Esophagus muscularis mucosa (tissue), 4 donors: ENCODE results near the gene PPIL1. TPM values are rescaled to one million over a fixed set of nuclear protein-coding genes. Genes with fewer than 3 reads are reported as not detected.

Source experiments
- DNase-seq: peaks from one replicate; pipeline ENCODE4 v3.0.0-alpha.2; 2017; ENCODE audit errors: extremely low spot score
- H3K27ac ChIP-seq, 4 donors: fragments of 200-600 bp; sonication (generic); replicated peaks in 1 of 4; 1 replicate in 3 of 4; 2 replicates in 1 of 4; pipeline ENCODE4 v1.5.1; 2016 to 2019; ENCODE audit warnings: mild to moderate bottlenecking in 1 of 4
- H3K27me3 ChIP-seq, 4 donors: fragments of 200-600 bp; sonication (generic); one replicate each; pipeline versions ENCODE4 v1.5.1 to v1.6.0; 2016 to 2019
- H3K36me3 ChIP-seq, 4 donors: fragments of 200-600 bp; sonication (generic); one replicate each; pipeline ENCODE4 v1.5.1; 2016 to 2019
- H3K4me1 ChIP-seq, 4 donors: fragments of 200-600 bp; sonication (generic); one replicate each; pipeline ENCODE4 v1.5.1; 2016 to 2019
- H3K4me3 ChIP-seq, 4 donors: fragments of 200-600 bp; sonication (generic); 1 replicate in 2 of 4; 2 replicates in 2 of 4; pipeline ENCODE4 v1.5.1; 2016 to 2019; ENCODE audit warnings: mild to moderate bottlenecking in 4 of 4, moderate library complexity in 1 of 4
- H3K9me3 ChIP-seq, 4 donors: fragments of 200-600 bp; sonication (generic); 1 replicate in 3 of 4; 2 replicates in 1 of 4; pipeline ENCODE4 v1.5.1; 2016 to 2019
- CTCF ChIP-seq, 3 experiments: fragments of 200-600 bp in 2 of 3; fragments of 450-650 bp in 1 of 3; sonication (generic) in 2 of 3; IDR thresholded peaks; one replicate each; pipeline ENCODE4 v1.5.1; 2017 to 2019; ENCODE audit warnings: antibody characterized with exemption in 3 of 3, mild to moderate bottlenecking in 2 of 3, moderate library complexity in 1 of 3
- EP300 ChIP-seq: sonication (generic); formaldehyde crosslinking; IDR thresholded peaks from one replicate; pipeline ENCODE4 v1.6.1; 2017; ENCODE audit warnings: antibody characterized with exemption
- POLR2A ChIP-seq: fragments of 450-650 bp; IDR thresholded peaks from one replicate; pipeline ENCODE4 v1.6.1; 2017; ENCODE audit warnings: antibody characterized with exemption, moderate library complexity, mild to moderate bottlenecking, low read depth
- POLR2AphosphoS5 ChIP-seq, 2 donors: sonication (generic); formaldehyde crosslinking; IDR thresholded peaks; one replicate each; pipeline ENCODE4 v1.6.1; 2017; ENCODE audit warnings: antibody characterized with exemption in 2 of 2
- WGBS: methylation state at CpG from one replicate; pipeline ENCODE4 v1.1.5; 2018; 5-methylcytosine and 5-hydroxymethylcytosine counted together
- intact Hi-C: fragments of 100-400 bp; cut with DNase I; formaldehyde crosslinking; loops from one replicate; pipeline ENCODE4 v1.15.1; 2023
- total RNA-seq, 4 donors: library from RNA; depleted of rRNA; stranded (reverse); fragments of >200 nt; gene quantifications; one replicate each; pipeline versions ENCODE4 v1.1.0 to v1.2.1, GENCODE V29; 2016

PPIL1 gene
- total RNA-seq, 4 donors from 2014 or later, result 17.6 to 30.3 (median 25.4) TPM

DNA sequence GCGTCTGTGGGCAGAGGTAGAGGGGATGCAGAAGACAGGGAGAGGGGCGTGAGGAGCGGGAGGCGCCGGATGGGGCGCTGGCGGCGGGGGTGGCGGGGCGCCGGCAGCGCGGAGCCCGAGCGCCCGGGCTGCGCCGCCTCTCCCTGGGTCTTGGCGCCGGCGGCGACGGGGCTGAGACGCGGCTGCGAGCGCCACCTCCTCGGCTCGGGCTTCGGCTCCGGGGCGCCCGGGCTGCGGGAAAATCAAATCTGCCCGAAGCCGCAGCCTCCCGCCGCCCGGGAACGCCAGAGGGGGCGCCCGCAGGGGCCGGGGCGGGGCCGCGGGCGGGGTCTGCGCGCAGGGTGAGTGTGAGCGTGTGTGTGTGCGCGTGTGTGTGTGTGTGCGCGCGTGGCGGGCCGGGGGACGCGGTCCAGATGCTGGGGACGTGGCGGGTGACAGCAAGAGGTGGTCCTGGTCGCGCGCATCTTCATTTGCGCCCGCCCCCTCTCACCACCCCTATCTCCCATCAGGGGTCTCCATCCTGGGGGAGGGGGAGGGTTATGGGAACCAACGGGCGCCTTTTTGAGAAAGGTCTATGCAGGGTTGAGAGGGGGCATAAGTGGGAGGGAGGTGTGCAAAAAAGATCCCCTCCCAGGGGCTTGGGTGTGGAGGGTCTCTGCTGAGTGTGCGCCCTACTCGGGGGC, 34.7 kb downstream of the PPIL1 start:
- TF ChIP-seq POLR2A, result no peak
- TF ChIP-seq CTCF (IDR thresholded peaks at IDR 0.05), result peak in 1 of 3 experiments; percentile 30
- peaks cover 0 to 25% (median 0%) of the 10 kb centered on the region in 4 donors for H3K27me3 ChIP-seq
- H3K4me3 ChIP-seq, result peak overlapping the region; percentile 58 to 67 (median 62)
- intact Hi-C loops, result no loop called here
- DNase-seq, result no peak
- peaks cover 26 to 32% (median 31%) of the 10 kb centered on the region in 4 donors for H3K4me1 ChIP-seq
- under 1% methylated on average over 29 of the region's 70 CpGs for WGBS
- H3K27ac ChIP-seq, result peak overlapping the region in 2 of 4 donors; percentile 55 to 61
- H3K36me3 ChIP-seq, result no peaks in the 10 kb centered on the region
- no peaks in the 10 kb centered on the region for H3K9me3 ChIP-seq

- DNase-seq, result no peak
- Histone ChIP-seq H3K4me1 (peaks cover 24 to 33% (median 31%) of the 10 kb centered on the region in 4 donors), H3K9me3 (no peaks in the 10 kb centered on the region), H3K27ac (peak within 1 kb of the TSS in 2 of 4 donors; percentile 55 to 61), H3K27me3 (peaks cover 0 to 25% (median 0%) of the 10 kb centered on the region in 4 donors), H3K4me3 (peak within 1 kb of the TSS; percentile 58 to 67 (median 62)), H3K36me3 (no peaks in the 10 kb centered on the region)
- intact Hi-C loops, result no loop called here
- WGBS, result 13% methylated on average over 22 of the region's 57 CpGs
- TF ChIP-seq POLR2A, result no peak
- TF ChIP-seq EP300, result no peak
- TF ChIP-seq POLR2AphosphoS5 (IDR thresholded peaks at IDR 0.05), result no peak
- no peak for TF ChIP-seq CTCF (IDR thresholded peaks at IDR 0.05)
These were observed 35.5 kb downstream of the PPIL1 start, which contains the start of gene CPNE5 for GRCh38 chr6:36838896-36839748. Gene CPNE5, minus strand, starts transcription at chr6:36839444. Its CDS starts 67 bp downstream, at chr6:36839377.

- Histone ChIP-seq H3K36me3 (no peaks in the 10 kb centered on the region), H3K4me3 (no peak overlapping the region), H3K4me1 (peaks cover 24 to 33% (median 31%) of the 10 kb centered on the region in 4 donors), H3K9me3 (no peaks in the 10 kb centered on the region), H3K27me3 (peaks cover 0 to 25% (median 0%) of the 10 kb centered on the region in 4 donors), H3K27ac (no peak overlapping the region)
- intact Hi-C loops, result no loop called here
- TF ChIP-seq POLR2AphosphoS5 (IDR thresholded peaks at IDR 0.05) (no peak), POLR2A (no peak), EP300 (no peak), CTCF (IDR thresholded peaks at IDR 0.05) (no peak)
- no peak for DNase-seq
- WGBS, result 95% methylated on average over 6 of the region's 6 CpGs
These were observed 36.9 kb downstream of the PPIL1 start for GRCh38 chr6:36837686-36838085.

DNA sequence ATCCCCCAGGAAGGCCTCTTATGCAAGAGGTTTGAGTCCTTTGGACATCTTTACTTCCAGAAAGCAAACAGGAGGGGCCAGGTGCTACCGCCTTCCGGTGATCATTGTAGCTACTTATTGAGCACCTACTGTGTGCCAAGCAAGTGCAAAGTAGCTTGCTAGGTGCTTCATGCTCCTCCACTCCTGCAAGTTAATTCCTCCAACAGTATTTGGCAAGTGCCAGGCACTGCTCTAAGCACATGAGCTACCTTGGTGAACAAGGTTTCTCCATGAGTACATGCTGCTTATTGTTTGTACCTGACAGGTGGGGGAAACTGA, 37.6 kb downstream of the PPIL1 start:
- 100% methylated on average over 1 of the region's 2 CpGs for WGBS
- no peak for DNase-seq
- intact Hi-C loops, result no loop called here

More for the DNA sequence above, 37.6 kb downstream of the PPIL1 start:
- H3K36me3 ChIP-seq, result no peaks in the 10 kb centered on the region
- H3K4me3 ChIP-seq, result no peak overlapping the region
- no peak overlapping the region for H3K27ac ChIP-seq
- H3K9me3 ChIP-seq, result no peaks in the 10 kb centered on the region
- H3K4me1 ChIP-seq, result peaks cover 24 to 33% (median 31%) of the 10 kb centered on the region in 4 donors
- no peak for TF ChIP-seq POLR2AphosphoS5 (IDR thresholded peaks at IDR 0.05)
- TF ChIP-seq EP300, result no peak
- TF ChIP-seq POLR2A, result no peak
- no peak for TF ChIP-seq CTCF (IDR thresholded peaks at IDR 0.05)
- peaks cover 0 to 25% (median 0%) of the 10 kb centered on the region in 4 donors for H3K27me3 ChIP-seq
